B cell (primary cell): Measurements from ENCODE around the gene B4GALNT3. TPM values are rescaled to one million over a fixed set of nuclear protein-coding genes. Genes with fewer than 3 reads are reported as not detected.

ENCODE experiments used
- ATAC-seq: fragments of 200-7000 bp; cut with Tn5 transposase; one replicate; pipeline ENCODE4 v1.10.0; 2021; ENCODE audit warnings: low read depth, mild to moderate bottlenecking, moderate number of reproducible peaks, moderate library complexity
- CTCF ChIA-PET: fragments of 350-600 bp; sonication (Branson Sonifier 250); formaldehyde crosslinking; loops from one replicate; lab custom pipeline; 2021; ENCODE audit warnings: antibody characterized with exemption, inconsistent platforms; lab: Charles Lee
- POLR2A ChIA-PET: fragments of 350-600 bp; sonication (Branson Sonifier 250); formaldehyde crosslinking; loops from one replicate; lab custom pipeline; 2021; ENCODE audit warnings: antibody characterized with exemption; lab: Charles Lee
- DNase-seq: peaks from one replicate; pipeline ENCODE4 v3.0.0; 2013
- H2AFZ ChIP-seq: 2 replicates; pipeline ENCODE4 v1.6.1; 2012; ENCODE audit warnings: mild to moderate bottlenecking, low read depth, low read length; ENCODE audit not compliant: insufficient read depth, poor library complexity, severe bottlenecking
- H3K27ac ChIP-seq, 2 donors: 1 replicate in 1 of 2; 2 replicates in 1 of 2; pipeline ENCODE4 v1.5.1; 2012 to 2013; ENCODE audit warnings: low read length in 2 of 2, mild to moderate bottlenecking in 2 of 2, moderate library complexity in 1 of 2
- H3K27me3 ChIP-seq, 4 experiments: fragments of 200-600 bp in 1 of 4; sonication (generic) in 1 of 4; replicated peaks in 1 of 4; 1 replicate in 2 of 4; 2 replicates in 2 of 4; pipeline versions ENCODE4 v1.6.1 to v1.7.0; 2013 to 2016; ENCODE audit warnings: low read length in 3 of 4, mild to moderate bottlenecking in 2 of 4, mixed read lengths in 1 of 4, moderate library complexity in 1 of 4; ENCODE audit not compliant: insufficient read depth in 4 of 4, control insufficient read depth in 3 of 4; ENCODE audit errors: control extremely low read depth in 1 of 4
- H3K36me3 ChIP-seq, 2 experiments: replicated peaks in 1 of 2; 1 replicate in 1 of 2; 2 replicates in 1 of 2; pipeline versions ENCODE4 v1.6.1 to v1.7.1; 2013; ENCODE audit warnings: low read length in 1 of 2; ENCODE audit not compliant: insufficient read depth in 2 of 2, control insufficient read depth in 1 of 2; ENCODE audit errors: control extremely low read depth in 1 of 2, extremely low read depth in 1 of 2
- H3K4me1 ChIP-seq, 2 donors: fragments of 200-600 bp in 1 of 2; sonication (generic) in 1 of 2; 1 replicate in 1 of 2; 2 replicates in 1 of 2; pipeline versions ENCODE4 v1.5.1 to v1.6.1; 2013 to 2017; ENCODE audit warnings: low read length in 2 of 2; ENCODE audit not compliant: control insufficient read depth in 2 of 2, insufficient read depth in 2 of 2
- H3K4me2 ChIP-seq: replicated peaks from 2 replicates; pipeline ENCODE3; 2012; ENCODE audit warnings: mild to moderate bottlenecking, low read depth, low read length; ENCODE audit not compliant: poor library complexity, severe bottlenecking
- H3K4me3 ChIP-seq, 5 experiments: fragments of 200-600 bp in 1 of 5; sonication (generic) in 1 of 5; 1 replicate in 3 of 5; 2 replicates in 2 of 5; pipeline versions ENCODE4 v1.5.1 to v1.7.0; 2011 to 2016; ENCODE audit warnings: low read length in 4 of 5, mild to moderate bottlenecking in 4 of 5, low read depth in 2 of 5, control low read depth in 1 of 5, moderate library complexity in 1 of 5; ENCODE audit not compliant: insufficient read depth in 1 of 5; ENCODE audit errors: control extremely low read depth in 1 of 5, extremely low read depth in 1 of 5
- H3K79me2 ChIP-seq: fragments of 200-600 bp; sonication (generic); one replicate; pipeline ENCODE4 v1.6.0; 2016; ENCODE audit warnings: low read length; ENCODE audit not compliant: control insufficient read depth, insufficient read depth
- H3K9ac ChIP-seq: fragments of 200-600 bp; sonication (generic); 2 replicates; pipeline ENCODE4 v1.6.1; 2017; ENCODE audit warnings: mild to moderate bottlenecking, low read length, moderate library complexity
- H3K9me3 ChIP-seq, 3 donors: one replicate each; pipeline versions ENCODE4 v1.6.1 to v1.7.1; 2013; ENCODE audit warnings: low read length in 2 of 3; ENCODE audit not compliant: control insufficient read depth in 2 of 3, insufficient read depth in 1 of 3; ENCODE audit errors: control extremely low read depth in 1 of 3
- H4K20me1 ChIP-seq: 2 replicates; pipeline ENCODE4 v1.6.0; 2012; ENCODE audit warnings: mild to moderate bottlenecking, low read length; ENCODE audit not compliant: insufficient read depth, control insufficient read depth, poor library complexity, severe bottlenecking
- H3K27ac Mint-ChIP-seq: one replicate; pipeline ENCODE4 v1.8.0; 2021; ENCODE audit warnings: mixed read lengths
- H3K27me3 Mint-ChIP-seq: one replicate; pipeline ENCODE4 v1.8.0; 2021; ENCODE audit warnings: mixed read lengths
- H3K4me1 Mint-ChIP-seq: one replicate; pipeline ENCODE4 v1.8.0; 2021; ENCODE audit warnings: mixed read lengths
- H3K4me3 Mint-ChIP-seq: one replicate; pipeline ENCODE4 v1.8.0; 2021; ENCODE audit warnings: mixed read lengths
- H3K9me3 Mint-ChIP-seq: one replicate; pipeline ENCODE4 v1.8.0; 2022; ENCODE audit warnings: mixed read lengths; ENCODE audit not compliant: insufficient read depth
- EZH2 ChIP-seq: IDR thresholded peaks from 2 replicates; pipeline ENCODE4 v1.6.1; 2012; ENCODE audit warnings: borderline replicate concordance, low read depth, mild to moderate bottlenecking, moderate library complexity, low read length; ENCODE audit not compliant: insufficient read depth, poor library complexity, severe bottlenecking
- WGBS: methylation state at CpG from one replicate; pipeline ENCODE4 v1.1.5; 2013; ENCODE audit warnings: missing lambda C conversion rate; ENCODE audit not compliant: insufficient coverage; 5-methylcytosine and 5-hydroxymethylcytosine counted together
- intact Hi-C: fragments of 100-400 bp; cut with micrococcal nuclease; formaldehyde crosslinking; loops from one replicate; pipeline ENCODE4 v1.10.0; 2022
- polyA plus RNA-seq: library from polyadenylated mRNA; depleted of rRNA; stranded (reverse); fragments of >200 nt; gene quantifications from 2 replicates; pipeline ENCODE4 v1.2.3, GENCODE V29; 2012
- total RNA-seq, 2 donors: library from RNA; stranded (reverse); fragments of 120-200 nt in 1 of 2; gene quantifications; 1 replicate in 1 of 2; 2 replicates in 1 of 2; pipeline versions ENCODE4 v1.2.3 to v1.2.4, GENCODE V29; 2013 to 2022
- TF ChIP-seq, protein P1 (sequence below): fragments of 200-600 bp; IDR thresholded peaks from one replicate; pipeline ENCODE4 v1.8.0; 2022; ENCODE audit warnings: antibody characterized with exemption, mild to moderate bottlenecking

B4GALNT3 gene
- total and polyA plus RNA-seq, 2 donors (not counting 1 experiment from before 2014, with no cell fraction given): 0.25 TPM; not detected in 1

DNA sequence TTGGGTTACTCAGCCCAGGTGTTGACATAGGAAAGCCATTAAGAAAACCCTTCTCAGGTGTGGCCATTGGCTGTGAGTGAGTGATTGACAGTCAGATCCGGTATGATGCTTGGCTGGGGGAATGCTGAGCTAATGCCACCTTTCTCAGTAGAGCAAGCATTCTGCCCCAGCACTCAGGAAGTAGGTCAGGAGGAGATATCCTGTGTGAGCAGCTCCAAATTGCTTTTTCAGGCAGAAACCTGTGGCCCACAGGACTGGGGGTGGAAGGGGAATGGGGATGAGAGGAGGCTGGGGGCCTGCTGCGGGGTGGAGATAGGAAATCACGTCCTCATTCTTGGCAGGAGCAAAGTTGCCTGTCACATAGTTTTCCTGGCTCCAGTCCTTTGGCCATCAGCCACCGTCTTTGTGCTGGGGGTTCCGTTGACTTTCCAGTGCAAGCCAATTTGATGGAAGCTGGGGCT, 147.8 kb downstream of the B4GALNT3 start:
- DNase-seq (no peak), ATAC-seq (no peak)
- H4K20me1 ChIP-seq: no peaks in the 10 kb centered on the region
- no peaks in the 10 kb centered on the region for H3K9me3 Mint-ChIP-seq
- no peak overlapping the region for H3K27ac ChIP-seq
- H3K4me1 ChIP-seq: peaks cover 16 to 18% of the 10 kb centered on the region in 2 donors
- no peak for TF ChIP-seq EZH2
- H3K9ac ChIP-seq: no peak overlapping the region
- no peak overlapping the region for H3K4me3 ChIP-seq
- no peak overlapping the region for H3K27ac Mint-ChIP-seq
- 39% methylated on average over 5 of the region's 5 CpGs for WGBS
- H3K4me1 Mint-ChIP-seq: peaks cover 17% of the 10 kb centered on the region
- intact Hi-C loops: no loop called here
- H3K79me2 ChIP-seq: peaks cover 6% of the 10 kb centered on the region
- H3K36me3 ChIP-seq: no peaks in the 10 kb centered on the region
- no peaks in the 10 kb centered on the region for H3K27me3 ChIP-seq
- H2AFZ ChIP-seq: no peak overlapping the region
- H3K27me3 Mint-ChIP-seq: no peaks in the 10 kb centered on the region
- no peak overlapping the region for H3K4me2 ChIP-seq
- CTCF ChIA-PET: interaction anchor here (1.0 to 1.6 kb wide), 4 partner anchors 31 to 485 kb away, joined by 3 to 6 read pairs (median 4); partner anchors contain the start of gene WNK1
- POLR2A ChIA-PET: no interaction called here
- H3K9me3 ChIP-seq: no peaks in the 10 kb centered on the region
- no peak overlapping the region for H3K4me3 Mint-ChIP-seq

GRCh38 chr12:608413-608812, 148.7 kb downstream of the B4GALNT3 start:
- Mint-ChIP-seq H3K27me3 (no peaks in the 10 kb centered on the region), H3K27ac (no peak overlapping the region), H3K9me3 (no peaks in the 10 kb centered on the region), H3K4me1 (peaks cover 17% of the 10 kb centered on the region), H3K4me3 (no peak overlapping the region)
- TF ChIP-seq, protein P1, sequence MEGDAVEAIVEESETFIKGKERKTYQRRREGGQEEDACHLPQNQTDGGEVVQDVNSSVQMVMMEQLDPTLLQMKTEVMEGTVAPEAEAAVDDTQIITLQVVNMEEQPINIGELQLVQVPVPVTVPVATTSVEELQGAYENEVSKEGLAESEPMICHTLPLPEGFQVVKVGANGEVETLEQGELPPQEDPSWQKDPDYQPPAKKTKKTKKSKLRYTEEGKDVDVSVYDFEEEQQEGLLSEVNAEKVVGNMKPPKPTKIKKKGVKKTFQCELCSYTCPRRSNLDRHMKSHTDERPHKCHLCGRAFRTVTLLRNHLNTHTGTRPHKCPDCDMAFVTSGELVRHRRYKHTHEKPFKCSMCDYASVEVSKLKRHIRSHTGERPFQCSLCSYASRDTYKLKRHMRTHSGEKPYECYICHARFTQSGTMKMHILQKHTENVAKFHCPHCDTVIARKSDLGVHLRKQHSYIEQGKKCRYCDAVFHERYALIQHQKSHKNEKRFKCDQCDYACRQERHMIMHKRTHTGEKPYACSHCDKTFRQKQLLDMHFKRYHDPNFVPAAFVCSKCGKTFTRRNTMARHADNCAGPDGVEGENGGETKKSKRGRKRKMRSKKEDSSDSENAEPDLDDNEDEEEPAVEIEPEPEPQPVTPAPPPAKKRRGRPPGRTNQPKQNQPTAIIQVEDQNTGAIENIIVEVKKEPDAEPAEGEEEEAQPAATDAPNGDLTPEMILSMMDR: no peak
- no peak for TF ChIP-seq EZH2
- Histone ChIP-seq H3K4me1 (peaks cover 16 to 18% of the 10 kb centered on the region in 2 donors), H3K4me3 (no peak overlapping the region), H3K9ac (no peak overlapping the region), H3K79me2 (peaks cover 9% of the 10 kb centered on the region), H2AFZ (no peak overlapping the region), H3K9me3 (no peaks in the 10 kb centered on the region), H4K20me1 (no peaks in the 10 kb centered on the region), H3K36me3 (no peaks in the 10 kb centered on the region), H3K27ac (no peak overlapping the region), H3K27me3 (no peaks in the 10 kb centered on the region), H3K4me2 (no peak overlapping the region)
- ATAC-seq (no peak), DNase-seq (no peak)
- 100% methylated on average over 3 of the region's 3 CpGs for WGBS
- POLR2A ChIA-PET: no interaction called here
- intact Hi-C loops: no loop called here
- CTCF ChIA-PET: interaction anchor here (0.5 to 1.6 kb wide), 4 partner anchors 32 to 484 kb away, joined by 3 to 6 read pairs (median 4); partner anchors contain the start of gene WNK1
